SK-N-SH (cell line): ENCODE measurements around the gene CASP7. TPM values are rescaled to one million over a fixed set of nuclear protein-coding genes. Genes with fewer than 3 reads are reported as not detected.

Source experiments
- CTCF ChIA-PET: fragments of 300-600, 350-600 bp; formaldehyde crosslinking; extraction: SDS; loops from one replicate; lab custom pipeline; 2021; lab: Yijun Ruan, JAX
- POLR2A ChIA-PET: fragments of 350-600 bp; sonication (Branson Sonifier 250); formaldehyde crosslinking; extraction: SDS; loops from one replicate; lab custom pipeline; 2020; ENCODE audit warnings: antibody characterized with exemption, inconsistent platforms; lab: Yijun Ruan, JAX
- DNase-seq: peaks from one replicate; pipeline ENCODE4 v3.0.0; 2012
- H2AFZ ChIP-seq: fragments of 200-600 bp; sonication (generic); 2 replicates; pipeline ENCODE4 v1.8.1; 2016; ENCODE audit warnings: antibody characterized with exemption, mild to moderate bottlenecking, low read depth
- H3F3A ChIP-seq: fragments of 200-600 bp; sonication (generic); replicated peaks from 2 replicates; pipeline ENCODE3; 2016; ENCODE audit warnings: antibody characterized with exemption, mild to moderate bottlenecking; ENCODE audit not compliant: insufficient read depth
- H3K27ac ChIP-seq, 2 experiments: fragments of 200-500 bp in 1 of 2; fragments of 200-600 bp in 1 of 2; sonication (Bioruptor generic) in 1 of 2; sonication (generic), shearing (Covaris generic) in 1 of 2; 2 replicates each; pipeline versions ENCODE4 v1.5.1 to v1.6.1; 2014 to 2016; ENCODE audit warnings: low read depth in 2 of 2, inconsistent platforms in 1 of 2, low read length in 1 of 2, mild to moderate bottlenecking in 1 of 2, mixed read lengths in 1 of 2
- H3K27me3 ChIP-seq: fragments of 200-600 bp; sonication (generic), shearing (Covaris generic); 2 replicates; pipeline ENCODE4 v1.6.1; 2016; ENCODE audit warnings: mixed run types; ENCODE audit not compliant: insufficient read depth
- H3K36me3 ChIP-seq, 2 experiments: fragments of 200-500 bp in 1 of 2; fragments of 200-600 bp in 1 of 2; sonication (Bioruptor generic) in 1 of 2; sonication (generic) in 1 of 2; replicated peaks in 1 of 2; 2 replicates each; pipeline versions ENCODE3 to v1.5.1; 2014 to 2016; ENCODE audit warnings: low read length in 1 of 2, mild to moderate bottlenecking in 1 of 2; ENCODE audit not compliant: insufficient read depth in 2 of 2, control insufficient read depth in 1 of 2
- H3K4me1 ChIP-seq, 2 experiments: fragments of 200-500 bp in 1 of 2; fragments of 200-600 bp in 1 of 2; sonication (Bioruptor generic) in 1 of 2; sonication (generic), shearing (Covaris generic) in 1 of 2; 2 replicates each; pipeline versions ENCODE4 v1.5.1 to v1.6.1; 2014 to 2016; ENCODE audit warnings: low read depth in 1 of 2, low read length in 1 of 2, mixed run types in 1 of 2; ENCODE audit not compliant: insufficient read depth in 2 of 2, control insufficient read depth in 1 of 2
- H3K4me2 ChIP-seq: fragments of 200-600 bp; sonication (generic), shearing (Covaris generic); 2 replicates; pipeline ENCODE4 v1.6.1; 2017; ENCODE audit warnings: mixed run types
- H3K4me3 ChIP-seq, 2 experiments: fragments of 200-500 bp in 1 of 2; fragments of 200-600 bp in 1 of 2; sonication (Bioruptor generic) in 1 of 2; sonication (generic), shearing (Covaris generic) in 1 of 2; 2 replicates each; pipeline versions ENCODE4 v1.5.1 to v1.8.1; 2014 to 2016; ENCODE audit warnings: low read depth in 2 of 2, inconsistent platforms in 1 of 2, low read length in 1 of 2, mild to moderate bottlenecking in 1 of 2, mixed read lengths in 1 of 2, moderate library complexity in 1 of 2
- H3K79me2 ChIP-seq: fragments of 200-600 bp; sonication (generic); 2 replicates; pipeline ENCODE4 v1.8.1; 2017; ENCODE audit warnings: mild to moderate bottlenecking; ENCODE audit not compliant: insufficient read depth
- H3K9ac ChIP-seq: fragments of 200-600 bp; sonication (generic); 2 replicates; pipeline ENCODE4 v1.6.1; 2017; ENCODE audit warnings: mixed run types
- H3K9me2 ChIP-seq: fragments of 200-600 bp; sonication (generic); 2 replicates; pipeline ENCODE4 v1.6.1; 2017; ENCODE audit warnings: mixed run types
- H3K9me3 ChIP-seq: fragments of 200-600 bp; sonication (generic); 2 replicates; pipeline ENCODE4 v1.6.1; 2017; ENCODE audit warnings: mixed run types, mild to moderate bottlenecking, moderate library complexity
- H4K20me1 ChIP-seq: fragments of 200-600 bp; sonication (generic); 2 replicates; pipeline ENCODE4 v1.6.1; 2017; ENCODE audit warnings: mild to moderate bottlenecking, mixed run types; ENCODE audit not compliant: insufficient read depth
- EZH2phosphoT487 ChIP-seq: fragments of 200-600 bp; sonication (generic); IDR thresholded peaks from 2 replicates; pipeline ENCODE4 v1.6.1; 2017; ENCODE audit warnings: low read depth, mixed run types, mild to moderate bottlenecking, antibody characterized with exemption, moderate library complexity, borderline replicate concordance
- FOXM1 ChIP-seq: IDR thresholded peaks from 2 replicates; pipeline ENCODE4 v1.4.0; 2012; ENCODE audit warnings: low read depth, mild to moderate bottlenecking
- GABPA ChIP-seq: IDR thresholded peaks from 2 replicates; pipeline ENCODE4 v1.4.0; 2012; ENCODE audit warnings: low read depth, mild to moderate bottlenecking
- NFIC ChIP-seq: IDR thresholded peaks from 2 replicates; pipeline ENCODE4 v1.4.0; 2012; ENCODE audit warnings: borderline replicate concordance
- POLR2AphosphoS5 ChIP-seq: IDR thresholded peaks from 2 replicates; pipeline ENCODE4 v1.6.1; 2012; ENCODE audit warnings: low read depth, low read length
- RAD21 ChIP-seq: IDR thresholded peaks from 2 replicates; pipeline ENCODE4 v1.6.1; 2012; ENCODE audit warnings: mild to moderate bottlenecking, low read length
- RCOR1 ChIP-seq: fragments of 150-350 bp; IDR thresholded peaks from 2 replicates; pipeline ENCODE4 v1.6.1; 2017; ENCODE audit warnings: antibody characterized with exemption, low read length
- SMC3 ChIP-seq: IDR thresholded peaks from 2 replicates; pipeline ENCODE4 v1.6.1; 2012; ENCODE audit warnings: low read depth, low read length, improper control_type of control experiment
- WGBS: methylation state at CpG from one replicate; pipeline ENCODE4 v1.1.6; 2017; ENCODE audit warnings: low lambda C conversion rate; 5-methylcytosine and 5-hydroxymethylcytosine counted together
- polyA plus RNA-seq, 3 experiments: library from polyadenylated mRNA; depleted of rRNA; stranded (reverse); fragments of >200 nt; gene quantifications; 2 replicates each; pipeline ENCODE4 v1.2.3, GENCODE V29; 2012
- TF ChIP-seq, protein P1 (sequence below): IDR thresholded peaks from 2 replicates; pipeline ENCODE4 v1.4.0; 2012; ENCODE audit warnings: low read depth, borderline replicate concordance
- TF ChIP-seq, protein P2 (sequence below): fragments of 150-350 bp; IDR thresholded peaks from 2 replicates; pipeline ENCODE4 v1.6.1; 2017; ENCODE audit warnings: antibody characterized with exemption, low read length, low read depth, borderline replicate concordance
- TF ChIP-seq, protein P3 (sequence below): IDR thresholded peaks from 2 replicates; pipeline ENCODE4 v1.4.0; 2012; ENCODE audit warnings: low read depth

Gene CASP7
- polyA plus RNA-seq, 1 of the 3 experiments (the other 2 are of a cell fraction) = 15.1 TPM

DNA sequence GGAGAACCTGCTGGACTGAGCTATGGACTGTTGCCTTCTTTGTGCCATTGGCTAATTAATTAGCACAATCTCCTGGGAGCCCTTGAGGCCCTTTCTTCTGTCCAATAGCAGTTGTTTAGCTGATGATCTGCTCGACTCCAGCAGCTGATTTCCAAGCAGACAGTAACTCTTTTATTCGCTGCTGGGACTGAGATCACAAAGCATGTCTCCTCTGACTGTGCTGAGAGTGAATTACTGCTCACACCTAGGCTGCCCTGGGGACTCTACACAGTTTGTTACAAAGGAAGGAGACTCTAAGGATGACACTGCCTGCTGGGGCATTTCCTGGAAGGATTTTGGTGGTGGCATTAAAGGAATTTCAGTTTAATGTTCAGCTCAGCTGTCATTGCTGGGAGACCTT lies 31.4 kb downstream of the CASP7 start:
- Histone ChIP-seq H3K27me3 (no peaks in the 10 kb centered on the region), H3K79me2 (no peaks in the 10 kb centered on the region; the same call in 1 of the 2 replicates), H3K9me3 (no peaks in the 10 kb centered on the region), H3F3A (no peaks in the 10 kb centered on the region), H3K9me2 (no peaks in the 10 kb centered on the region), H4K20me1 (0 out of 2 replicates have a peak, but pooled peaks cover 4% of the 10 kb centered on the region), H3K9ac (no peak overlapping the region), H3K4me3 (no peak overlapping the region), H3K4me1 (peaks cover 6 to 38% of the 10 kb centered on the region in 2 experiments; a peak in 3 of 4 replicates), H3K27ac (no peak overlapping the region), H3K4me2 (no peak overlapping the region), H2AFZ (no peak overlapping the region), H3K36me3 (no peaks in the 10 kb centered on the region)
- 83% methylated on average over 2 of the region's 2 CpGs for WGBS
- CTCF ChIA-PET = interaction anchor here (0.8 to 1.5 kb wide), 3 partner anchors 32 to 392 kb away, joined by 3 to 5 read pairs (median 3); partner anchors contain the start of gene CASP7
- no peak for DNase-seq
- TF ChIP-seq SMC3 (no peak), POLR2AphosphoS5 (no peak), EZH2phosphoT487 (no peak), NFIC (no peak), GABPA (no peak), RCOR1 (no peak)
- TF ChIP-seq, protein P1, sequence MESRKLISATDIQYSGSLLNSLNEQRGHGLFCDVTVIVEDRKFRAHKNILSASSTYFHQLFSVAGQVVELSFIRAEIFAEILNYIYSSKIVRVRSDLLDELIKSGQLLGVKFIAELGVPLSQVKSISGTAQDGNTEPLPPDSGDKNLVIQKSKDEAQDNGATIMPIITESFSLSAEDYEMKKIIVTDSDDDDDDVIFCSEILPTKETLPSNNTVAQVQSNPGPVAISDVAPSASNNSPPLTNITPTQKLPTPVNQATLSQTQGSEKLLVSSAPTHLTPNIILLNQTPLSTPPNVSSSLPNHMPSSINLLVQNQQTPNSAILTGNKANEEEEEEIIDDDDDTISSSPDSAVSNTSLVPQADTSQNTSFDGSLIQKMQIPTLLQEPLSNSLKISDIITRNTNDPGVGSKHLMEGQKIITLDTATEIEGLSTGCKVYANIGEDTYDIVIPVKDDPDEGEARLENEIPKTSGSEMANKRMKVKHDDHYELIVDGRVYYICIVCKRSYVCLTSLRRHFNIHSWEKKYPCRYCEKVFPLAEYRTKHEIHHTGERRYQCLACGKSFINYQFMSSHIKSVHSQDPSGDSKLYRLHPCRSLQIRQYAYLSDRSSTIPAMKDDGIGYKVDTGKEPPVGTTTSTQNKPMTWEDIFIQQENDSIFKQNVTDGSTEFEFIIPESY = no peak
- TF ChIP-seq, protein P2, sequence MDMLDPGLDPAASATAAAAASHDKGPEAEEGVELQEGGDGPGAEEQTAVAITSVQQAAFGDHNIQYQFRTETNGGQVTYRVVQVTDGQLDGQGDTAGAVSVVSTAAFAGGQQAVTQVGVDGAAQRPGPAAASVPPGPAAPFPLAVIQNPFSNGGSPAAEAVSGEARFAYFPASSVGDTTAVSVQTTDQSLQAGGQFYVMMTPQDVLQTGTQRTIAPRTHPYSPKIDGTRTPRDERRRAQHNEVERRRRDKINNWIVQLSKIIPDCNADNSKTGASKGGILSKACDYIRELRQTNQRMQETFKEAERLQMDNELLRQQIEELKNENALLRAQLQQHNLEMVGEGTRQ = no peak
- POLR2A ChIA-PET = no interaction called here

DNA sequence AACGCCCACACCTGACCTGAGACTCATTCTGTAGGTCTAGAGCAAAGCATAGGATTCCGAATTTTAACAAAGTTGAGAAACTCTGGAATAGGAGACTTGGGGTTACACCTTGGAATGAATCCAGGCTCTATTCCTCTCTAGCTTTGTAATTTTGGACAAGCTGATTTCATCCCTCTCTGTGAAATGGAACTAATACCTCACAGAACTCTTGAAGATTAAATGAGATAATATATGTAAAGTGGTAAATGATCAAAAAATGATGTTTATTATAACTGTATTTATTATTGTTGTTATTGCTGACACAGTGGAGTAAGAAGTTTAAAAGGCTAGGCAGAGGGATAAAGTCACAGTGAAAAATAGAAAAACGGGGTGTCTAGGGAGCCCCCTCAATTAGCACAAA lies 32.3 kb downstream of the CASP7 start:
- no peaks in the 10 kb centered on the region for H3K9me3 ChIP-seq
- CTCF ChIA-PET = interaction anchor here (1.1 to 1.5 kb wide), 2 partner anchors 389 to 390 kb away, joined by 3 read pairs; no protein-coding TSS in a partner anchor
- H3K27me3 ChIP-seq = no peaks in the 10 kb centered on the region
- H3K9me2 ChIP-seq = no peaks in the 10 kb centered on the region
- H3K79me2 ChIP-seq = no peaks in the 10 kb centered on the region; the same call in 1 of the 2 replicates
- POLR2A ChIA-PET = no interaction called here
- no peak for DNase-seq
- H3K9ac ChIP-seq = no peak overlapping the region
- no peak overlapping the region for H3K4me3 ChIP-seq
- no peak overlapping the region for H2AFZ ChIP-seq
- peaks cover 6 to 33% of the 10 kb centered on the region in 2 experiments; a peak in 3 of 4 replicates for H3K4me1 ChIP-seq
- H3K4me2 ChIP-seq = no peak overlapping the region
- no peaks in the 10 kb centered on the region for H3K36me3 ChIP-seq
- H3F3A ChIP-seq = no peaks in the 10 kb centered on the region
- 90% methylated on average over 3 of the region's 3 CpGs for WGBS
- H3K27ac ChIP-seq = no peak overlapping the region
- 0 out of 2 replicates have a peak, but pooled peaks cover 4% of the 10 kb centered on the region for H4K20me1 ChIP-seq
- TF ChIP-seq NFIC = no peak
- no peak for TF ChIP-seq RAD21
- TF ChIP-seq, protein P3, sequence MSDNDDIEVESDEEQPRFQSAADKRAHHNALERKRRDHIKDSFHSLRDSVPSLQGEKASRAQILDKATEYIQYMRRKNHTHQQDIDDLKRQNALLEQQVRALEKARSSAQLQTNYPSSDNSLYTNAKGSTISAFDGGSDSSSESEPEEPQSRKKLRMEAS = no peak
- TF ChIP-seq GABPA = no peak
- no peak for TF ChIP-seq FOXM1
- TF ChIP-seq, protein P2 = no peak
- TF ChIP-seq, all 33 proteins: peak for 0
